Omental fat pad (tissue), 4 donors: Measurements from ENCODE around the gene KCTD15. TPM values are rescaled to one million over a fixed set of nuclear protein-coding genes. Genes with fewer than 3 reads are reported as not detected.

Experiments used
- ATAC-seq: fragments of 150-250 bp; one replicate; pipeline ENCODE4 v1.9.1; 2016; ENCODE audit warnings: mild to moderate bottlenecking, moderate library complexity; ENCODE audit not compliant: low FRiP score
- DNase-seq: peaks from one replicate; pipeline ENCODE4 v3.0.0-alpha.2; 2019; ENCODE audit warnings: low spot score
- total RNA-seq, 4 donors: library from RNA; depleted of rRNA; stranded (reverse); fragments of >200 nt; gene quantifications; one replicate each; pipeline ENCODE4 v1.1.0, GENCODE V29; 2016
- TF ChIP-seq, protein P1 (sequence below), 3 donors: fragments of 450-650 bp; IDR thresholded peaks; one replicate each; pipeline ENCODE4 v1.5.1; 2016 to 2017; ENCODE audit warnings: antibody characterized with exemption in 3 of 3, mild to moderate bottlenecking in 3 of 3, moderate library complexity in 2 of 3

Gene KCTD15
- total RNA-seq, 4 donors from 2014 or later, result 30.6 to 49.7 (median 38.2) TPM

DNA sequence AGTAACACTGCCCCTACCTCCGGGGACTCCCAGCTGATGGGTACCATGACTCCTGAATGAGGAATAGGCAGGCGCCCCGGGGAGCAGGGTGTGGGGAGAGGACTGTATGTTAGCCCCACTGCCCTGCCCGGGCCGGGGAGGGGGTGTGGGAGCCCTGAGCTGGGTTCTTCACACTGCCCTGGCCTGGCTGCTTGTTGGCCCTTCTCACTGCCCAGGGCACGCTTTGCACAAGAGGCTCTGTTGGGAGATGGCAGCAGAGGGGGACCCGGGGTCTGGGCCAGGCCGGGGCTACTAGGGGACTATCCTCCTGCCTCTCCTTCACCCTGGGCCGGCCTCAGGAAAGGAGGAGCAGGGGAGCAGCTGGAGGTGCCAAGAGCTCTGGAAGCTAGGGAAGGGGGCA lies 19.3 kb upstream of the KCTD15 start:
- TF ChIP-seq, protein P1, sequence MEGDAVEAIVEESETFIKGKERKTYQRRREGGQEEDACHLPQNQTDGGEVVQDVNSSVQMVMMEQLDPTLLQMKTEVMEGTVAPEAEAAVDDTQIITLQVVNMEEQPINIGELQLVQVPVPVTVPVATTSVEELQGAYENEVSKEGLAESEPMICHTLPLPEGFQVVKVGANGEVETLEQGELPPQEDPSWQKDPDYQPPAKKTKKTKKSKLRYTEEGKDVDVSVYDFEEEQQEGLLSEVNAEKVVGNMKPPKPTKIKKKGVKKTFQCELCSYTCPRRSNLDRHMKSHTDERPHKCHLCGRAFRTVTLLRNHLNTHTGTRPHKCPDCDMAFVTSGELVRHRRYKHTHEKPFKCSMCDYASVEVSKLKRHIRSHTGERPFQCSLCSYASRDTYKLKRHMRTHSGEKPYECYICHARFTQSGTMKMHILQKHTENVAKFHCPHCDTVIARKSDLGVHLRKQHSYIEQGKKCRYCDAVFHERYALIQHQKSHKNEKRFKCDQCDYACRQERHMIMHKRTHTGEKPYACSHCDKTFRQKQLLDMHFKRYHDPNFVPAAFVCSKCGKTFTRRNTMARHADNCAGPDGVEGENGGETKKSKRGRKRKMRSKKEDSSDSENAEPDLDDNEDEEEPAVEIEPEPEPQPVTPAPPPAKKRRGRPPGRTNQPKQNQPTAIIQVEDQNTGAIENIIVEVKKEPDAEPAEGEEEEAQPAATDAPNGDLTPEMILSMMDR (IDR thresholded peaks at IDR 0.05), result no peak
- ATAC-seq, result no peak

DNA sequence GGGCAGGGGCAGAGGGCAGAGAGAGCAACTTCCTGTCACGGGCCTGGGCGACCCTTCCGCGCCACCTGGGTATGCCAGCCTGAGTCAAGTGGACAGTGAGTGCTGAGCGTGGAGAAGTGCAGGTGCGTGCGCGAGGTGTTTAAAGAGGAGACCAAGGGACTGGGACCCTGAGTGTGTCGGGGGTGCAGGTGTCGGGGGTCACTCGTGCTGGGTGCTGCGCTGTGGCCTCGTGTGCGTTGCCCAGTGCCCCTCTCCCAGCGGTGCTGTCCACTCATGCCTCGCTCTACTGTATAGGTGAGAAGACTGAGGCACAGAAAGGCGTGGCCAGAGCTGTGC lies 18.9 kb upstream of the KCTD15 start:
- ATAC-seq (no peak), DNase-seq (no peak)
- TF ChIP-seq, protein P1 (IDR thresholded peaks at IDR 0.05), result no peak

More for the DNA sequence above, 19.3 kb upstream of the KCTD15 start:
- no peak for DNase-seq

DNA sequence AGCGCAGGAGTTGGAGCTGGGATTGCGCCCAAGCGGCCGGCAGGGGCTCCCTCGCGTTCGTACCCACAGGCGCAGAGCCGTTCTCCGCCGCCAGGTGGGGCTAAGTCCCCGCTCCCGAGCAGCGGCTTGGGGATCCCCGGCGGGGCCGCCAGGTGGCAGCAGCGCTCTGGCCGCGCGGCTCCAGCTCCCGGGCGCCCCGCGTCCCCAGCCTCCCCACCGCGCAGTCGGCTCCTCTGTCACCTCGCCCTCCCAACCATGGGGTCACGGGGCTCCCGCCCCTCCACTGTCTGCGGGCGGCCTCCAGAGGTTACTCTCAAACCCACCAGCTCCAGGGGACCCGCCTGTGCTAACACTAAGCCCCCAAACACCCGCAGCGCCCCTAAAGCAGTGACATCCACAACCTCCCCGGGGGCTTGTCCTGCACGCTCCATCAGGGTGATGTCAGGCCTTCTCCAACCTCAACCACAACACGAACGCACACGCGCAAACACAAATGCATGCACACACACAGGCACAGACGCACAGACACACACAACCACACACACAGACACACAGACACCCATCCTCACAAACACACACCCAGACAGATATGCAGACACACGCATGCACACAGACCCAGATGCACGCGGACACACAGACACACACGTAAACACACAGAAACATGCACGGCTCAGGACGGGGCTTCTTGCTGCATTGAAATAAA lies 18.4 kb upstream of the KCTD15 start:
- peak; percentile 84 for ATAC-seq
- TF ChIP-seq, protein P1 (IDR thresholded peaks at IDR 0.05), result peak; percentile 87 to 100 (median 100)
- DNase-seq, result peak; percentile 62

DNA sequence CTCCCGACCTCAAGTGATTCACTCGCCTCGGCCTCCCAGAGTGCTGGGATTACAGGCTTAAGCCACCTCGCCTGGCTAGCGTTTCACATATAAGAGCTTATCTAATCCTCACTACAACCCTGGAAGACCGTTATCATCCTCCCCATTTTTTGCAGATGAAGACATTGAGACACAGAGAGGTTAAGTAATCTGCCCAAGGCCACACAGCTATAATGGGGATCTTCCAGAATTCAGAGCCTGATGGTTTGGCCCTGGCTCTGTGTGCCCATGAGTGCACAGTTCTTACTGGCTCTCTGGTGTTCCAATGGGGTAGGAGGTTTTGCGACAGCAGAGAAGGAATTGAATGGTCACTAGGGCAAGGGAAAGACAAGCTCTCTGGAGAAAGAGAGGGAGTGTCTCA lies 16.8 kb upstream of the KCTD15 start:
- ATAC-seq (no peak), DNase-seq (no peak)
- TF ChIP-seq, protein P1 (IDR thresholded peaks at IDR 0.05), result no peak

DNA sequence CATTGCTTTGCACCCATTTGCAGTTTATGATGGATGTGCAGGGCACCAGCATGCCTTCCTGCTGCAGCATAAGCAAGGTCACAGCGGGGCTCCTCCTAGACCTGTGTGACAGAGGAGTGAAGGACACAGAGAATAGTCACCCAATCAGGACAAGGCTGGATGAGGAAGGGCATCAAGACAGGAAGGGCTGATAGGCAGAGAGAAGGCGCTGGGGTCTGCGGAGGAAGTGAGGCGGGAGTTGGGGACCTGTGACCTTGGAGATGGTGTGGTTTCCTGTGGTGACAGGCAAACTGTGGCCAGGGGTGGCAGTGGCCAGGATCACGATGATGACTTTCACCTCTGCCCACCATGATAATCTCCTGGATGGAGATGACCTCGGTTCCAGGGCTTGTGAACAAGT lies 16.4 kb upstream of the KCTD15 start:
- TF ChIP-seq, protein P1 (IDR thresholded peaks at IDR 0.05), result no peak
- DNase-seq, result no peak
- no peak for ATAC-seq

DNA sequence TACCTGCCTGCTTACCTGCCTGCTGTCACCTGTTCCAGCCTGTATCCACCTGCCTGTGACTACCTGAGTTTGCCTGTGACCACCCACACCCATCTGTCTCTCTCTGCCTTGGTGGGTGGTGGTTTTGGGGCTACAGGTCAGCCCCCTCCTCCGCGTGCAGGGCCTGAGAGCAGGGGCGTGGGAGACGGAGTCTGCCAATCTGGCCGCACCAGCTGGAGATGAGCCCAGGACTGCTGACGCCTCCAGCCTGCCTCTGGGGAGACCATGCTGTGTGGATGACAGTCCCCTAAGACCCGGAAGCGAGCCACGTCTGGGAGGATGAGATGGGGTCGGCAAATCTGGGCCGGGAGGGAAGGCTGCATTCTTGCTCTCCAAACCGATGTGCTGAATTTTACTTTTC lies 15.9 kb upstream of the KCTD15 start:
- TF ChIP-seq, protein P1 (IDR thresholded peaks at IDR 0.05), result no peak
- ATAC-seq (no peak), DNase-seq (no peak)

DNA sequence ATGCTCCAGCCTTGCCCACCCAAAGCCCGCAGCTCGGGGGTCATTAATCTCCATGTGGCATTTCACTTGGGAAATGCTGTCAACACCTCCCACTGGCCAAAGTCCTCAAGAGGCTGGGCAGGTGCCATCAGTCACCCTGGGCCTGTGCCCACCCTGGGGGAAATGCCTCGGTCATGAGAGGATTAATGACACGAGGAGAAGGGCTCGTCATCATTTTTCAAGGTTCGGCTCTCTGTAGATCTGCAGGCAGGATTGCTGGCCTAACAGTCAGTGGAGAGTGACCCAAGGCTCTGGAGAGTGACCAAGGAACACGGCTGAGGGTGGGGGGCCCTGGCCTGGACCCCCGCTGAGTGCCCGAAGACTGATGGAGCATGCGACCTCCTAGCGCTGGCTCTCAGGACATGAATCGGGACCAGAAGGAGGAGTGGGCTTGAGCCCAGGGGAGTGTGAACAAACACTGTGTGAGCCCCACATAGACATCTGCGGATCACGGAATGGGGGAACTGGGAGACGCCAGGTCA lies 15.2 kb upstream of the KCTD15 start:
- ATAC-seq (no peak), DNase-seq (no peak)
- TF ChIP-seq, protein P1 (IDR thresholded peaks at IDR 0.05), result no peak
